Stimulated activated CD4-positive, alpha-beta T cell treated with anti-CD3 and anti-CD28 coated beads, Interleukin-15, amount 100 ng/mL, for 48 hours (primary cell): ENCODE measurements around the gene OR11H6.
"Not testable (repeated sequence)": the region's sequence is repeated elsewhere in the genome, so short reads cannot be mapped to it uniquely, and the experiment has no call there.

Experiments used
- DNase-seq, 2 donors: peaks; one replicate each; pipeline ENCODE4 v3.0.0-alpha.2; 2020; ENCODE audit warnings: low read depth in 2 of 2

OR11H6 gene

GRCh38 chr14:20223410-20223809 is at the start of gene OR11H6:
TSS of gene OR11H6 (plus strand) at chr14:20223710. CDS start at chr14:20223710, 0 bp downstream.
- DNase-seq = no peak

- DNase-seq = not testable (repeated sequence)
Measured at GRCh38 chr14:20174205-20174604, 49.3 kb upstream of the OR11H6 start.

- DNase-seq = no peak
Measured at GRCh38 chr14:20176330-20176729, 47.2 kb upstream of the OR11H6 start.

GRCh38 chr14:20177433-20177974 is 46.0 kb upstream of the OR11H6 start:
- no peak for DNase-seq

GRCh38 chr14:20179218-20179617 is 44.3 kb upstream of the OR11H6 start:
- DNase-seq = no peak

GRCh38 chr14:20179880-20180279 is 43.6 kb upstream of the OR11H6 start:
- no peak for DNase-seq

GRCh38 chr14:20180486-20180885 is 43.0 kb upstream of the OR11H6 start:
- no peak for DNase-seq

- DNase-seq = no peak
Measured at GRCh38 chr14:20184181-20184580, 39.3 kb upstream of the OR11H6 start.

GRCh38 chr14:20190596-20190995 is 32.9 kb upstream of the OR11H6 start, which contains the start of gene OR11G2:
TSS of gene OR11G2 (plus strand) at chr14:20190896. CDS start at chr14:20197438, 6,542 bp downstream.
- no peak for DNase-seq

GRCh38 chr14:20191396-20191795 is 32.1 kb upstream of the OR11H6 start:
- no peak for DNase-seq

- no peak for DNase-seq
Measured at GRCh38 chr14:20194101-20194500, 29.4 kb upstream of the OR11H6 start.

- DNase-seq = not testable (repeated sequence)
Measured at GRCh38 chr14:20195170-20195569, 28.3 kb upstream of the OR11H6 start.

- no peak for DNase-seq
Measured at GRCh38 chr14:20195911-20196310, 27.6 kb upstream of the OR11H6 start.

- no peak for DNase-seq
Measured at GRCh38 chr14:20197459-20197858, 26.1 kb upstream of the OR11H6 start.

GRCh38 chr14:20198991-20199390 is 24.5 kb upstream of the OR11H6 start:
- no peak for DNase-seq

GRCh38 chr14:20204721-20205120 is 18.8 kb upstream of the OR11H6 start:
- DNase-seq = no peak

- no peak for DNase-seq
Measured at GRCh38 chr14:20209595-20209994, 13.9 kb upstream of the OR11H6 start.

GRCh38 chr14:20212406-20212805 is 11.1 kb upstream of the OR11H6 start:
- DNase-seq = not testable (repeated sequence)

- no peak for DNase-seq
Measured at GRCh38 chr14:20215196-20215595, 8.3 kb upstream of the OR11H6 start.

- no peak for DNase-seq
Measured at GRCh38 chr14:20219033-20219432, 4.5 kb upstream of the OR11H6 start.

GRCh38 chr14:20228681-20229080 is 5.2 kb downstream of the OR11H6 start, which contains the start of gene OR11H7:
TSS of gene OR11H7 (plus strand) at chr14:20228981.
- no peak for DNase-seq

- not testable (repeated sequence) for DNase-seq
Measured at GRCh38 chr14:20235415-20235814, 11.9 kb downstream of the OR11H6 start.

GRCh38 chr14:20247646-20248246 is 24.2 kb downstream of the OR11H6 start:
- DNase-seq = no peak
